Measurements from ENCODE around the gene MMP1. TPM values are rescaled to one million over a fixed set of nuclear protein-coding genes. Genes with fewer than 3 reads are reported as not detected.
A peak's percentile ranks its signal among the peaks of the same experiment; 100 is the strongest.

MMP1 gene
- total RNA-seq, 1 experiment from 2014 or later = 0.15 TPM

- in situ Hi-C loops (cut with HindIII; ENCODE audit: low pct_unique_long_range_greater_than_20kb, low sequenced_read_pairs) = no loop called here
- H3K4me3 ChIP-seq (ENCODE audit: low read depth in 2 of 2, low read length in 2 of 2) = no peak overlapping the region
Observed at GRCh38 chr11:102810950-102811660, 13.1 kb upstream of the MMP1 start.

GRCh38 chr11:102809971-102810370 is 12.0 kb upstream of the MMP1 start:
- intact Hi-C loops (cut with micrococcal nuclease; ENCODE audit: unreplicated experiment) = loop anchor here (5.0 kb wide), 1 partner anchor 247 kb away; no protein-coding TSS in a partner anchor
- BruUV-seq (replicated peaks) = no TSS peak
- Histone ChIP-seq H3K27me3 (ENCODE audit: control insufficient read depth, insufficient read depth, low read length) (peaks cover 10% of the 10 kb centered on the region), H3K9me3 (ENCODE audit: control insufficient read depth, insufficient read depth, low read depth, low read length) (no peaks in the 10 kb centered on the region), H3K27ac (ENCODE audit: low read length) (no peak overlapping the region), H3K36me3 (ENCODE audit: control insufficient read depth, insufficient read depth, low read length) (no peaks in the 10 kb centered on the region), H3K4me1 (ENCODE audit: control insufficient read depth, insufficient read depth, low read length) (peaks cover 5% of the 10 kb centered on the region; the same call in 1 of the 2 replicates), H3K4me3 (ENCODE audit: low read depth in 2 of 2, low read length in 2 of 2) (no peak overlapping the region)
- CTCF ChIA-PET = no interaction called here
- no peak for DNase-seq (ENCODE audit: low read depth, low spot score)
- TF ChIP-seq CTCF (IDR thresholded peaks at IDR 0.05) (no peak), TCF7L2 (IDR thresholded peaks at IDR 0.05; ENCODE audit: low read depth, low read length) (no peak), SIN3A (IDR thresholded peaks at IDR 0.05; ENCODE audit: borderline replicate concordance, insufficient read depth, low read depth, low read length) (no peak), POLR2AphosphoS5 (IDR thresholded peaks at IDR 0.05; ENCODE audit: low read depth, low read length) (no peak)
- TF ChIP-seq, protein P1, sequence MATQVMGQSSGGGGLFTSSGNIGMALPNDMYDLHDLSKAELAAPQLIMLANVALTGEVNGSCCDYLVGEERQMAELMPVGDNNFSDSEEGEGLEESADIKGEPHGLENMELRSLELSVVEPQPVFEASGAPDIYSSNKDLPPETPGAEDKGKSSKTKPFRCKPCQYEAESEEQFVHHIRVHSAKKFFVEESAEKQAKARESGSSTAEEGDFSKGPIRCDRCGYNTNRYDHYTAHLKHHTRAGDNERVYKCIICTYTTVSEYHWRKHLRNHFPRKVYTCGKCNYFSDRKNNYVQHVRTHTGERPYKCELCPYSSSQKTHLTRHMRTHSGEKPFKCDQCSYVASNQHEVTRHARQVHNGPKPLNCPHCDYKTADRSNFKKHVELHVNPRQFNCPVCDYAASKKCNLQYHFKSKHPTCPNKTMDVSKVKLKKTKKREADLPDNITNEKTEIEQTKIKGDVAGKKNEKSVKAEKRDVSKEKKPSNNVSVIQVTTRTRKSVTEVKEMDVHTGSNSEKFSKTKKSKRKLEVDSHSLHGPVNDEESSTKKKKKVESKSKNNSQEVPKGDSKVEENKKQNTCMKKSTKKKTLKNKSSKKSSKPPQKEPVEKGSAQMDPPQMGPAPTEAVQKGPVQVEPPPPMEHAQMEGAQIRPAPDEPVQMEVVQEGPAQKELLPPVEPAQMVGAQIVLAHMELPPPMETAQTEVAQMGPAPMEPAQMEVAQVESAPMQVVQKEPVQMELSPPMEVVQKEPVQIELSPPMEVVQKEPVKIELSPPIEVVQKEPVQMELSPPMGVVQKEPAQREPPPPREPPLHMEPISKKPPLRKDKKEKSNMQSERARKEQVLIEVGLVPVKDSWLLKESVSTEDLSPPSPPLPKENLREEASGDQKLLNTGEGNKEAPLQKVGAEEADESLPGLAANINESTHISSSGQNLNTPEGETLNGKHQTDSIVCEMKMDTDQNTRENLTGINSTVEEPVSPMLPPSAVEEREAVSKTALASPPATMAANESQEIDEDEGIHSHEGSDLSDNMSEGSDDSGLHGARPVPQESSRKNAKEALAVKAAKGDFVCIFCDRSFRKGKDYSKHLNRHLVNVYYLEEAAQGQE (IDR thresholded peaks at IDR 0.05; ENCODE audit: insufficient read depth in 1 of 2, low read depth in 2 of 2, low read length in 1 of 2) = no peak
- POLR2A ChIA-PET = no interaction called here
- ATAC-seq = no peak
- in situ Hi-C loops (cut with HindIII; ENCODE audit: low pct_unique_long_range_greater_than_20kb, low sequenced_read_pairs) = no loop called here

More at GRCh38 chr11:102810950-102811660, 13.1 kb upstream of the MMP1 start:
- TF ChIP-seq CTCF (IDR thresholded peaks at IDR 0.05) = peak; percentile 78
- no peak for TF ChIP-seq TCF7L2 (IDR thresholded peaks at IDR 0.05; ENCODE audit: low read depth, low read length)
- peak; percentile 72 for ATAC-seq
- Histone ChIP-seq H3K27me3 (ENCODE audit: control insufficient read depth, insufficient read depth, low read length) (peaks cover 10% of the 10 kb centered on the region), H3K36me3 (ENCODE audit: control insufficient read depth, insufficient read depth, low read length) (no peaks in the 10 kb centered on the region), H3K9me3 (ENCODE audit: control insufficient read depth, insufficient read depth, low read depth, low read length) (no peaks in the 10 kb centered on the region), H3K4me1 (ENCODE audit: control insufficient read depth, insufficient read depth, low read length) (peaks cover 5% of the 10 kb centered on the region; the same call in 1 of the 2 replicates), H3K27ac (ENCODE audit: low read length) (no peak overlapping the region)
- POLR2A ChIA-PET = no interaction called here
- CTCF ChIA-PET = interaction anchor here (0.6 kb wide), 1 partner anchor 114 kb away, joined by 3 read pairs; no protein-coding TSS in a partner anchor
- BruUV-seq (replicated peaks) = no TSS peak
- intact Hi-C loops (cut with micrococcal nuclease; ENCODE audit: unreplicated experiment) = loop anchor here (5.0 kb wide), 1 partner anchor 246 kb away; no protein-coding TSS in a partner anchor
- no peak for DNase-seq (ENCODE audit: low read depth, low spot score)

Data from Panc1 (cell line).